Transverse colon (tissue), 4 donors: ENCODE data around the gene GSTA4. TPM values are rescaled to one million over a fixed set of nuclear protein-coding genes. Genes with fewer than 3 reads are reported as not detected.

Source experiments
- DNase-seq: peaks from one replicate; pipeline ENCODE4 v3.0.0-alpha.2; 2019
- H3K27ac ChIP-seq, 4 donors: fragments of 200-600 bp; sonication (generic); 2 replicates each; pipeline ENCODE4 v1.5.1; 2016 to 2018; ENCODE audit warnings: inconsistent platforms in 4 of 4
- H3K27me3 ChIP-seq: fragments of 200-600 bp; sonication (generic); 2 replicates; pipeline ENCODE4 v1.5.1; 2017; ENCODE audit warnings: inconsistent platforms
- H3K36me3 ChIP-seq, 4 donors: fragments of 200-600 bp; sonication (generic); 2 replicates each; pipeline ENCODE4 v1.5.1; 2017 to 2019; ENCODE audit warnings: inconsistent platforms in 4 of 4
- H3K4me1 ChIP-seq, 4 donors: fragments of 200-600 bp; sonication (generic); 2 replicates each; pipeline ENCODE4 v1.5.1; 2017 to 2020; ENCODE audit warnings: inconsistent platforms in 4 of 4
- H3K4me3 ChIP-seq, 4 donors: fragments of 200-600 bp; sonication (generic); 1 replicate in 1 of 4; 2 replicates in 3 of 4; pipeline versions ENCODE4 v1.5.1 to v1.6.1; 2017 to 2019; ENCODE audit warnings: inconsistent platforms in 4 of 4
- H3K9me3 ChIP-seq, 2 donors: fragments of 200-600 bp; sonication (generic); 2 replicates each; pipeline ENCODE4 v1.5.1; 2017 to 2019; ENCODE audit warnings: inconsistent platforms in 2 of 2
- EP300 ChIP-seq: sonication (generic); formaldehyde crosslinking; IDR thresholded peaks from one replicate; pipeline ENCODE4 v1.6.1; 2017; ENCODE audit warnings: antibody characterized with exemption, low read depth
- POLR2A ChIP-seq: fragments of 450-650 bp; IDR thresholded peaks from one replicate; pipeline ENCODE4 v1.6.1; 2016; ENCODE audit warnings: antibody characterized with exemption, mild to moderate bottlenecking, moderate library complexity
- POLR2AphosphoS5 ChIP-seq, 3 donors: sonication (generic); formaldehyde crosslinking; IDR thresholded peaks; one replicate each; pipeline ENCODE4 v1.6.1; 2016; ENCODE audit warnings: antibody characterized with exemption in 3 of 3
- WGBS, 2 donors: methylation state at CpG; one replicate each; pipeline ENCODE4 v1.1.5; 2018; ENCODE audit warnings: low coverage in 1 of 2; 5-methylcytosine and 5-hydroxymethylcytosine counted together
- in situ Hi-C, 4 donors: fragments of 200-750 bp; cut with MboI; loops; one replicate each; pipeline versions ENCODE4 v1.15.0 to v1.15.1; 2017; ENCODE audit warnings: low sequenced_read_pairs in 3 of 4, low pct_ligation_motif_present in 1 of 4, low pct_unique_long_range_greater_than_20kb in 1 of 4
- intact Hi-C: fragments of 100-400 bp; cut with DNase I; formaldehyde crosslinking; loops from one replicate; pipeline ENCODE4 v1.15.1; 2023; ENCODE audit warnings: low total_unique reads
- total RNA-seq, 4 donors: library from RNA; depleted of rRNA; stranded (reverse); fragments of >200 nt; gene quantifications; one replicate each; pipeline ENCODE4 v1.1.0, GENCODE V29; 2016
- TF ChIP-seq, protein P1 (sequence below), 5 experiments: fragments of 200-600 bp in 3 of 5; fragments of 450-650 bp in 2 of 5; sonication (generic) in 3 of 5; IDR thresholded peaks; 1 replicate in 2 of 5; 2 replicates in 3 of 5; pipeline ENCODE4 v1.5.1; 2016 to 2017; ENCODE audit warnings: antibody characterized with exemption in 5 of 5, inconsistent platforms in 3 of 5, mild to moderate bottlenecking in 2 of 5, moderate library complexity in 1 of 5

Gene GSTA4
- total RNA-seq, 4 donors from 2014 or later: 1.5 to 47.4 (median 11.2) TPM

GRCh38 chr6:52992980-52993920 is 1.8 kb downstream of the GSTA4 start:
- peaks cover 8 to 51% (median 18%) of the 10 kb centered on the region in 4 donors for H3K4me1 ChIP-seq
- 65 to 84% methylated on average over 8 of the region's 8 CpGs for WGBS, 2 donors
- H3K4me3 ChIP-seq: peak overlapping the region in 3 of 4 donors; percentile 54 to 90 (median 80)
- intact Hi-C loops (loop anchor here (10.0 kb wide), 1 partner anchor 362 kb away; no protein-coding TSS in a partner anchor), in situ Hi-C loops (loop anchor here in 2 of 4 donors (10.0 kb wide), 1 partner anchor 62 kb away; no protein-coding TSS in a partner anchor)
- DNase-seq: no peak
- no peaks in the 10 kb centered on the region for H3K9me3 ChIP-seq
- H3K27ac ChIP-seq: peak overlapping the region; percentile 89 to 95 (median 92)
- TF ChIP-seq EP300: no peak
- no peak for TF ChIP-seq POLR2A
- TF ChIP-seq POLR2AphosphoS5 (IDR thresholded peaks at IDR 0.05): no peak
- TF ChIP-seq, protein P1, sequence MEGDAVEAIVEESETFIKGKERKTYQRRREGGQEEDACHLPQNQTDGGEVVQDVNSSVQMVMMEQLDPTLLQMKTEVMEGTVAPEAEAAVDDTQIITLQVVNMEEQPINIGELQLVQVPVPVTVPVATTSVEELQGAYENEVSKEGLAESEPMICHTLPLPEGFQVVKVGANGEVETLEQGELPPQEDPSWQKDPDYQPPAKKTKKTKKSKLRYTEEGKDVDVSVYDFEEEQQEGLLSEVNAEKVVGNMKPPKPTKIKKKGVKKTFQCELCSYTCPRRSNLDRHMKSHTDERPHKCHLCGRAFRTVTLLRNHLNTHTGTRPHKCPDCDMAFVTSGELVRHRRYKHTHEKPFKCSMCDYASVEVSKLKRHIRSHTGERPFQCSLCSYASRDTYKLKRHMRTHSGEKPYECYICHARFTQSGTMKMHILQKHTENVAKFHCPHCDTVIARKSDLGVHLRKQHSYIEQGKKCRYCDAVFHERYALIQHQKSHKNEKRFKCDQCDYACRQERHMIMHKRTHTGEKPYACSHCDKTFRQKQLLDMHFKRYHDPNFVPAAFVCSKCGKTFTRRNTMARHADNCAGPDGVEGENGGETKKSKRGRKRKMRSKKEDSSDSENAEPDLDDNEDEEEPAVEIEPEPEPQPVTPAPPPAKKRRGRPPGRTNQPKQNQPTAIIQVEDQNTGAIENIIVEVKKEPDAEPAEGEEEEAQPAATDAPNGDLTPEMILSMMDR (IDR thresholded peaks at IDR 0.05): no peak
- no peaks in the 10 kb centered on the region for H3K27me3 ChIP-seq
- H3K36me3 ChIP-seq: no peaks in the 10 kb centered on the region

DNA sequence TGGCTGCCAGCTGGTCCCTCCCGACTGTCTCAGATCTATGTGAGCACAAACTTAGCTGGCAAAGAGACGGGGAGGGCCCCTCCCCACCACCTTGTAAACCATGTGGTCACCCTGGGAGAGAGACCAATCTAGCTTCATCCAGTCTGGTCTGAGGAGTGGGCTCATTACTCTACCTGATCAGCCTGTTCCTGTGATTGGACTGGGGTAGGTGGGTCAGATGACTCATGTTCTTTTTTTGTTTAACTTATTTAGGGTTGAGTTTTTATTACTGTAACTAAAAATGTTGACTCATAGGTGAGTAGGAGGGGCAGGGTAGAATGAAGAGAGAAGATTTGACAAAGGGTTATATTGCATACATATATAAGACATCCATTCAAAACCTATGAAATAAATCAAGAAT is 4.7 kb downstream of the GSTA4 start:
- H3K27me3 ChIP-seq: no peaks in the 10 kb centered on the region
- 55% methylated on average over 2 of the region's 2 CpGs; no CpG with 5 or more reads in 1 of the 2 donors for WGBS, 2 donors
- peak overlapping the region in 1 of 4 donors; percentile 20 for H3K27ac ChIP-seq
- intact Hi-C loops (loop anchor here (10.0 kb wide), 1 partner anchor 364 kb away; no protein-coding TSS in a partner anchor), in situ Hi-C loops (loop anchor here in 2 of 4 donors (10.0 kb wide), 1 partner anchor 64 kb away; no protein-coding TSS in a partner anchor)
- no peak overlapping the region for H3K4me3 ChIP-seq
- peak; percentile 27 for DNase-seq
- no peaks in the 10 kb centered on the region for H3K9me3 ChIP-seq
- H3K36me3 ChIP-seq: no peaks in the 10 kb centered on the region
- TF ChIP-seq, protein P1 (IDR thresholded peaks at IDR 0.05): no peak
- TF ChIP-seq POLR2A (no peak), POLR2AphosphoS5 (IDR thresholded peaks at IDR 0.05) (no peak), EP300 (no peak)
- peaks cover 0 to 39% (median 10%) of the 10 kb centered on the region in 4 donors for H3K4me1 ChIP-seq

- Histone ChIP-seq H3K27me3 (no peaks in the 10 kb centered on the region), H3K27ac (no peak overlapping the region), H3K4me1 (peaks cover 0 to 4% (median 0%) of the 10 kb centered on the region in 4 donors), H3K4me3 (no peak overlapping the region), H3K9me3 (no peaks in the 10 kb centered on the region), H3K36me3 (no peaks in the 10 kb centered on the region)
- intact Hi-C loops: no loop called here
- in situ Hi-C loops: no loop called here
- no peak for TF ChIP-seq EP300
- TF ChIP-seq POLR2AphosphoS5 (IDR thresholded peaks at IDR 0.05): no peak
- TF ChIP-seq, protein P1 (IDR thresholded peaks at IDR 0.05): no peak
- no peak for TF ChIP-seq POLR2A
- no peak for DNase-seq
- 76 to 95% methylated on average over 2 to 4 of the region's 4 CpGs for WGBS, 2 donors
Measured at GRCh38 chr6:52985228-52985627, 9.9 kb downstream of the GSTA4 start.

GRCh38 chr6:52984247-52984646 is 10.8 kb downstream of the GSTA4 start:
- TF ChIP-seq, protein P1 (IDR thresholded peaks at IDR 0.05): no peak
- TF ChIP-seq POLR2AphosphoS5 (IDR thresholded peaks at IDR 0.05): no peak
- TF ChIP-seq EP300: no peak
- no peak for TF ChIP-seq POLR2A

More at GRCh38 chr6:52984247-52984646, 10.8 kb downstream of the GSTA4 start:
- H3K27me3 ChIP-seq: no peaks in the 10 kb centered on the region
- DNase-seq: no peak
- H3K27ac ChIP-seq: no peak overlapping the region
- H3K4me3 ChIP-seq: no peak overlapping the region
- H3K36me3 ChIP-seq: no peaks in the 10 kb centered on the region
- intact Hi-C loops (no loop called here), in situ Hi-C loops (no loop called here)
- H3K4me1 ChIP-seq: no peaks in the 10 kb centered on the region
- WGBS, 2 donors: 63 to 69% methylated on average over 1 to 3 of the region's 3 CpGs
- no peaks in the 10 kb centered on the region for H3K9me3 ChIP-seq
